Measurements from ENCODE around the gene AGAP1.

GRCh38 chr2:235990344-235990743 lies 496.5 kb downstream of the AGAP1 start:
- TF ChIP-seq CTCF (IDR thresholded peaks at IDR 0.05) (no peak), POLR2A (IDR thresholded peaks at IDR 0.05) (no peak), POLR2AphosphoS5 (IDR thresholded peaks at IDR 0.05) (no peak), EP300 (IDR thresholded peaks at IDR 0.05) (no peak)
